GM23338 (cell line): ENCODE data around the gene MTR. TPM values are rescaled to one million over a fixed set of nuclear protein-coding genes. Genes with fewer than 3 reads are reported as not detected.

Experiments
- ATAC-seq: fragments of 200-7000 bp; cut with Tn5 transposase; 3 replicates; pipeline ENCODE4 v1.9.1; 2020
- DNase-seq: peaks from one replicate; pipeline ENCODE4 v3.0.0-alpha.2; 2015; ENCODE audit warnings: low spot score
- H2AFZ ChIP-seq: fragments of 200-600 bp; sonication (generic); 2 replicates; pipeline ENCODE4 v1.8.0; 2016; ENCODE audit warnings: antibody characterized with exemption, mild to moderate bottlenecking, moderate library complexity
- H3F3A ChIP-seq: fragments of 200-600 bp; sonication (generic); replicated peaks from 2 replicates; pipeline ENCODE4 v1.8.0; 2017; ENCODE audit warnings: antibody characterized with exemption, mixed run types, low read depth
- H3K27ac ChIP-seq: fragments of 200-600 bp; sonication (generic); 2 replicates; pipeline ENCODE4 v1.6.1; 2016; ENCODE audit warnings: low read depth
- H3K27me3 ChIP-seq: fragments of 200-600 bp; sonication (generic); 2 replicates; pipeline ENCODE4 v1.8.0; 2016; ENCODE audit warnings: mild to moderate bottlenecking, mixed run types, moderate library complexity; ENCODE audit not compliant: insufficient read depth
- H3K36me3 ChIP-seq: fragments of 200-600 bp; sonication (generic); 2 replicates; pipeline ENCODE4 v1.8.0; 2016; ENCODE audit warnings: mild to moderate bottlenecking; ENCODE audit not compliant: insufficient read depth
- H3K4me1 ChIP-seq: fragments of 200-600 bp; sonication (generic); 2 replicates; pipeline ENCODE4 v1.8.0; 2016; ENCODE audit warnings: mild to moderate bottlenecking, moderate library complexity; ENCODE audit not compliant: insufficient read depth
- H3K4me2 ChIP-seq: fragments of 200-600 bp; sonication (generic); 2 replicates; pipeline ENCODE4 v1.7.1; 2017; ENCODE audit warnings: mixed run types
- H3K4me3 ChIP-seq: fragments of 200-600 bp; sonication (generic); 2 replicates; pipeline ENCODE4 v1.6.1; 2016; ENCODE audit warnings: mixed run types
- H3K79me2 ChIP-seq: fragments of 200-600 bp; sonication (generic); replicated peaks from 2 replicates; pipeline ENCODE4 v1.8.0; 2017; ENCODE audit warnings: mild to moderate bottlenecking; ENCODE audit not compliant: insufficient read depth
- H3K9me2 ChIP-seq: fragments of 200-600 bp; sonication (generic); 2 replicates; pipeline ENCODE4 v1.8.0; 2017; ENCODE audit not compliant: insufficient read depth
- H4K20me1 ChIP-seq: fragments of 200-600 bp; sonication (generic); replicated peaks from 2 replicates; pipeline ENCODE4 v1.8.0; 2017; ENCODE audit warnings: mild to moderate bottlenecking; ENCODE audit not compliant: insufficient read depth
- H3K27ac Mint-ChIP-seq: 2 replicates; pipeline ENCODE4 v1.8.0; 2020; ENCODE audit warnings: inconsistent platforms, mild to moderate bottlenecking, moderate library complexity, mixed read lengths
- H3K27me3 Mint-ChIP-seq: 3 replicates; pipeline ENCODE4 v1.8.0; 2022; ENCODE audit warnings: low read depth, mild to moderate bottlenecking, moderate library complexity, mixed read lengths, inconsistent platforms; ENCODE audit not compliant: insufficient read depth, poor library complexity
- H3K36me3 Mint-ChIP-seq: 3 replicates; pipeline ENCODE4 v1.8.0; 2021; ENCODE audit warnings: low read depth, mild to moderate bottlenecking, inconsistent platforms, moderate library complexity, mixed read lengths
- H3K4me1 Mint-ChIP-seq: 3 replicates; pipeline ENCODE4 v1.8.0; 2020; ENCODE audit warnings: mild to moderate bottlenecking, inconsistent platforms, mixed read lengths
- H3K4me3 Mint-ChIP-seq: 3 replicates; pipeline ENCODE4 v1.8.0; 2021; ENCODE audit warnings: moderate library complexity, mild to moderate bottlenecking, inconsistent platforms, mixed read lengths
- H3K9me3 Mint-ChIP-seq: 3 replicates; pipeline ENCODE4 v1.8.0; 2020; ENCODE audit warnings: moderate library complexity, mild to moderate bottlenecking, inconsistent platforms, mixed read lengths
- CREB1 ChIP-seq: fragments of 250-450 bp; sonication (Bioruptor Pico); IDR thresholded peaks from 2 replicates; pipeline ENCODE4 v1.5.0; 2020; ENCODE audit warnings: low read depth, mild to moderate bottlenecking, moderate library complexity
- CTCF ChIP-seq, 2 experiments: fragments of 200-600 bp in 1 of 2; sonication (generic) in 1 of 2; conservative IDR thresholded peaks; 2 replicates each; pipeline versions ENCODE4 v1.5.1 to v1.6.1; 2016 to 2017; ENCODE audit warnings: antibody characterized with exemption in 2 of 2, low read depth in 2 of 2, mild to moderate bottlenecking in 2 of 2, moderate library complexity in 1 of 2
- ETS1 ChIP-seq: IDR thresholded peaks from 2 replicates; pipeline ENCODE4 v1.6.1; 2016; ENCODE audit warnings: antibody characterized with exemption
- EZH2 ChIP-seq: fragments of 200-600 bp; sonication (generic); IDR thresholded peaks from one replicate; pipeline ENCODE4 v1.8.0; 2017; ENCODE audit warnings: antibody characterized with exemption, mild to moderate bottlenecking, low read depth; ENCODE audit not compliant: unreplicated experiment
- EZH2phosphoT487 ChIP-seq: fragments of 200-600 bp; sonication (generic); IDR thresholded peaks from one replicate; pipeline ENCODE4 v1.8.1; 2018; ENCODE audit warnings: antibody characterized with exemption; ENCODE audit not compliant: unreplicated experiment
- JUNB ChIP-seq: IDR thresholded peaks from one replicate; pipeline ENCODE4 v1.6.1; 2016; ENCODE audit warnings: antibody characterized with exemption; ENCODE audit not compliant: unreplicated experiment
- NANOG ChIP-seq: IDR thresholded peaks from 2 replicates; pipeline ENCODE4 v1.6.1; 2016; ENCODE audit warnings: antibody characterized with exemption, borderline replicate concordance
- POLR2AphosphoS5 ChIP-seq: IDR thresholded peaks from 2 replicates; pipeline ENCODE4 v1.6.1; 2016; ENCODE audit warnings: antibody characterized with exemption, low read depth
- REST ChIP-seq: IDR thresholded peaks from one replicate; pipeline ENCODE4 v1.6.1; 2018; ENCODE audit warnings: antibody characterized with exemption; ENCODE audit not compliant: unreplicated experiment
- STAT1 ChIP-seq: IDR thresholded peaks from one replicate; pipeline ENCODE4 v1.6.1; 2016; ENCODE audit warnings: antibody characterized with exemption; ENCODE audit not compliant: unreplicated experiment
- ZNF114 ChIP-seq: fragments of 250-450 bp; sonication (Bioruptor Pico); IDR thresholded peaks from 2 replicates; pipeline ENCODE4 v1.5.0; 2020; ENCODE audit warnings: mild to moderate bottlenecking, moderate library complexity
- ZNF331 ChIP-seq: fragments of 250-450 bp; sonication (Bioruptor Pico); IDR thresholded peaks from 2 replicates; pipeline ENCODE4 v1.5.0; 2020; ENCODE audit warnings: low read depth, mild to moderate bottlenecking, moderate library complexity
- ZNF462 ChIP-seq: fragments of 250-450 bp; sonication (Bioruptor Pico); IDR thresholded peaks from 2 replicates; pipeline ENCODE4 v1.5.0; 2020; ENCODE audit warnings: mild to moderate bottlenecking, moderate library complexity
- polyA plus RNA-seq: library from polyadenylated mRNA; unstranded; fragments of >200 nt; fragmentation: Nextera tagmentation; extraction: Ambion mirVana; gene quantifications from 2 replicates; pipeline ENCODE4 v1.2.1, GENCODE V29; 2016
- total RNA-seq: library from RNA; depleted of rRNA; stranded (reverse); fragments of >200 nt; shearing (Covaris generic); gene quantifications from 2 replicates; pipeline ENCODE4 v1.2.3, GENCODE V29; 2014

MTR gene
- total and polyA plus RNA-seq, 2 experiments from 2014 or later, result 6.4 to 20.0 TPM

- Histone ChIP-seq H3F3A (no peaks in the 10 kb centered on the region), H3K79me2 (no peaks in the 10 kb centered on the region), H4K20me1 (no peaks in the 10 kb centered on the region), H3K4me2 (no peak overlapping the region), H3K4me3 (no peak overlapping the region), H3K36me3 (no peaks in the 10 kb centered on the region), H3K4me1 (no peaks in the 10 kb centered on the region), H3K27me3 (no peaks in the 10 kb centered on the region), H3K27ac (no peak overlapping the region), H3K9me2 (no peaks in the 10 kb centered on the region), H2AFZ (no peak overlapping the region)
- no peak overlapping the region for H3K4me3 Mint-ChIP-seq
- DNase-seq (no peak), ATAC-seq (no peak)
- H3K27ac Mint-ChIP-seq, result no peak overlapping the region
- H3K36me3 Mint-ChIP-seq, result no peaks in the 10 kb centered on the region
- TF ChIP-seq ETS1 (no peak), STAT1 (no peak), NANOG (no peak), ZNF462 (CRISPR knock-in tag) (no peak), EZH2phosphoT487 (no peak), ZNF331 (CRISPR knock-in tag) (no peak), JUNB (no peak), ZNF114 (CRISPR knock-in tag) (no peak), CREB1 (CRISPR knock-in tag) (no peak), EZH2 (no peak), REST (no peak), CTCF (conservative IDR thresholded peaks at IDR 0.05; ENCODE audit: low read depth in 2 of 2) (no peak), POLR2AphosphoS5 (no peak)
- H3K4me1 Mint-ChIP-seq, result no peaks in the 10 kb centered on the region
- no peaks in the 10 kb centered on the region for H3K27me3 Mint-ChIP-seq
- H3K9me3 Mint-ChIP-seq, result no peaks in the 10 kb centered on the region
These were observed 29.3 kb upstream of the MTR start for GRCh38 chr1:236765831-236766230.
